ENCODE data around the gene CCDC187.

- TF ChIP-seq POLR2A (IDR thresholded peaks at IDR 0.05; ENCODE audit: low read depth, low read length) (no peak), TAF1 (IDR thresholded peaks at IDR 0.05; ENCODE audit: borderline replicate concordance, low read depth, low read length) (no peak)
Observed at GRCh38 chr9:136281421-136282271, 22.2 kb downstream of the CCDC187 start.

Measured in GM12892 (cell line).